ENCODE measurements around the gene BRPF3. TPM values are rescaled to one million over a fixed set of nuclear protein-coding genes. Genes with fewer than 3 reads are reported as not detected.
"Not testable (repeated sequence)": the region's sequence is repeated elsewhere in the genome, so short reads cannot be mapped to it uniquely, and the experiment has no call there.

BRPF3 gene
- total RNA-seq, 2 experiments from 2014 or later, result 19.3 to 20.4 TPM

DNA sequence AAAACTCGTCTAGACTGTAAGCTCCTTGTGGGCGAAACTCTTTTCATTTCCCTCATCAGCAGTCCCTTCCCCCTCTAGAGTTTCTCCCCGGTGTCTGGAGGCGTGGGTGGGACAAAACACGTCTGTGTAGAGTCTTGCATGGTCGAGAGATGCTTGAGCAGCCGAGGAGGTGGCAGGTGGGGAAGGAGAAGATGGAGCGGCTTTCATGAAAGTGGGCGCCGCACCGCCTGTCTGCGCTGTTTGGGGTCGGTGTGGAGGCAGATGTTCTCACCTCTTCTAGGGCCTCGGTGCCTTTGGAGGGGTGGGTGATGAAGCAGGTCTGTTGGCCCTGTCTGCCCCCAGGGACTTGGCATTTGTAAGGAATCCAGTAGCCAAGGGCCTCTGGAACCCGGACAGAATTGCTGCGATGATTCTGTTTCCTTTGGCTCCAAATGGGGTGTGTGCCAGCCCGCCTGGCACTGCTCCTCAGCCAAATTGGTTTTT is 1.2 kb downstream of the BRPF3 start:
- POLR2A ChIA-PET, result interaction anchor here (0.5 to 1.4 kb wide), 4 partner anchors 67 to 282 kb away, joined by 5 to 13 read pairs (median 6); partner anchors contain the start of gene MAPK13

GRCh38 chr6:36198986-36199385 is 2.4 kb downstream of the BRPF3 start:
- CTCF ChIA-PET, result interaction anchor here (1.1 to 1.6 kb wide), 2 partner anchors 103 to 184 kb away, joined by 3 read pairs; no protein-coding TSS in a partner anchor
- POLR2A ChIA-PET, result interaction anchor here (0.6 kb wide), 1 partner anchor 802 kb away, joined by 11 read pairs; no protein-coding TSS in a partner anchor

More for the DNA sequence above, 1.2 kb downstream of the BRPF3 start:
- CTCF ChIA-PET, result interaction anchor here (1.1 to 1.5 kb wide), 2 partner anchors 13 to 183 kb away, joined by 3 read pairs; no protein-coding TSS in a partner anchor

- ChIA-PET POLR2A (no interaction called here), CTCF (interaction anchor here (1.5 to 1.6 kb wide), 2 partner anchors 77 to 102 kb away, joined by 3 to 5 read pairs; no protein-coding TSS in a partner anchor)
Observed at GRCh38 chr6:36200154-36200891, 3.8 kb downstream of the BRPF3 start.

DNA sequence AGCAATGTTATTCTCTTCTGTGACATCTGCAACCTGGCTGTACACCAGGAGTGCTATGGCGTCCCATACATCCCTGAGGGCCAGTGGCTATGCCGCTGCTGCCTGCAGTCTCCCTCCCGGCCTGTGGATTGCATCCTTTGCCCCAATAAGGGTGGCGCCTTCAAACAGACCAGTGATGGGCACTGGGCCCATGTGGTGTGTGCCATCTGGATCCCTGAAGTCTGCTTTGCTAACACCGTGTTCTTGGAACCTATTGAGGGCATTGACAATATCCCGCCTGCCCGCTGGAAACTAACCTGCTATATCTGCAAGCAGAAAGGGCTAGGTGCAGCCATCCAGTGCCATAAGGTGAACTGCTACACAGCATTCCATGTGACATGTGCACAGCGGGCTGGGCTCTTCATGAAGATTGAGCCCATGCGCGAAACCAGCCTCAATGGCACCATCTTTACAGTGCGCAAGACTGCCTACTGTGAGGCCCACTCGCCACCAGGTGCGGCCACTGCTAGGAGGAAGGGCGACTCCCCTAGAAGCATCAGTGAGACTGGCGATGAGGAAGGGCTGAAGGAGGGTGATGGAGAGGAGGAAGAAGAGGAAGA is 4.6 kb downstream of the BRPF3 start:
- POLR2A ChIA-PET, result no interaction called here
- CTCF ChIA-PET, result interaction anchor here (1.5 kb wide), 1 partner anchor 77 kb away, joined by 5 read pairs; no protein-coding TSS in a partner anchor

DNA sequence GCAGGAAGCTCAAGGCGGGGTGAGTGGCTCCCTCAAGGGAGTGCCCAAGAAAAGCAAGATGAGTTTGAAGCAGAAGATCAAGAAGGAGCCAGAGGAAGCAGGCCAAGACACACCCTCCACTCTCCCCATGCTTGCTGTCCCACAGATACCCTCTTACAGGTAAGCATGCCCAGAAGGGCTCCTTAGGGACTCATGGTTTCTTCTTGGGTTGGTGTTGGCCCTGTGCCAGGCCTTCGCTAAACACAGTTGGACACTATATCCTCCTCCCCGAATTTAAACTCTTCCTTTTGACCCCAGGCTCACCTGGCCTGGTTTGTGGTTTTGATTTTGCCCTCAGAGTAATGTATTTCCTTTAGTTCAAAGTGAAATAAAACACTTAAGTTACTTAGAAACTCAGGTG is 5.1 kb downstream of the BRPF3 start:
- CTCF ChIA-PET, result interaction anchor here (1.5 kb wide), 1 partner anchor 78 kb away, joined by 5 read pairs; no protein-coding TSS in a partner anchor
- POLR2A ChIA-PET, result no interaction called here

GRCh38 chr6:36202101-36202500 is 5.6 kb downstream of the BRPF3 start:
- CTCF ChIA-PET, result no interaction called here
- POLR2A ChIA-PET, result interaction anchor here (0.5 kb wide), 1 partner anchor 39 kb away, joined by 7 read pairs; no protein-coding TSS in a partner anchor

DNA sequence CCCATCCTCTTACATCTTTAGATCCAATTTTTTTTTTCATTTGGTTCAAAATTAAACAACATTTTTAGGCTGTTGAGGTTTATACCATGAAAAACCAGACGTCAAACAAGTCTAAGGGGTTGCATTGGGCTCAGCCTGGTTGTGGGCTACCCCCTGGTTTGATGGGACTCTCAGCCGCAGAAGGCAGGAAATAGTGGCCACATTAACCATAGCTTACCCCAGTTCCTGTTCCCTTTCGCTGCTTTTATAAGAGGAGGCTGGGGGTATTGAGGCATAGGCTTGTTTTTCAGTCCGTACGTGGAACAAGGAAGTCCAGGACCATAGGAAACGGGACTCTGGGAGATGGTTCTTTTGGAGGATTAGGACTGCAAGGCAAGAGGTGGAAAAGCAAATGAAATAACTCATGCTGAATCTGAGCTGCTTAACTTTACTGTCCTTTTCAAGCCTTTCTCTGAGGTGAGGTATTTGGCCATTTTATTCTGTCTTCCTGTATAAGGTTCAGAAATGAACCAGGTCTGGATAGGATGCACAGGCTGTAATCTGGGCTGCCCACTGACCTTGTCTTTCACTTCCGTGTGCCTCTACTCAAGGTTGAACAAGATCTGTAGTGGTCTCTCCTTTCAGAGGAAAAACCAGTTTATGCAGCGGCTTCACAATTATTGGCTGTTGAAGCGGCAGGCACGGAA is 7.7 kb downstream of the BRPF3 start:
- CTCF ChIA-PET, result interaction anchor here (0.9 to 1.3 kb wide), 2 partner anchors 12 to 99 kb away, joined by 3 to 4 read pairs; no protein-coding TSS in a partner anchor
- POLR2A ChIA-PET, result no interaction called here

- ChIA-PET CTCF (interaction anchor here (1.0 kb wide), 1 partner anchor 12 kb away, joined by 3 read pairs; no protein-coding TSS in a partner anchor), POLR2A (no interaction called here)
Observed at GRCh38 chr6:36207155-36207554, 10.6 kb downstream of the BRPF3 start.

GRCh38 chr6:36209606-36210005 is 13.1 kb downstream of the BRPF3 start:
- ChIA-PET CTCF (no interaction called here), POLR2A (no interaction called here)

- POLR2A ChIA-PET, result no interaction called here
- CTCF ChIA-PET, result no interaction called here
Observed at GRCh38 chr6:36210182-36210581, 13.6 kb downstream of the BRPF3 start.

- ChIA-PET POLR2A (no interaction called here), CTCF (interaction anchor here (1.3 kb wide), 1 partner anchor 13 kb away, joined by 3 read pairs; no protein-coding TSS in a partner anchor)
Observed at GRCh38 chr6:36210886-36211595, 14.5 kb downstream of the BRPF3 start.

DNA sequence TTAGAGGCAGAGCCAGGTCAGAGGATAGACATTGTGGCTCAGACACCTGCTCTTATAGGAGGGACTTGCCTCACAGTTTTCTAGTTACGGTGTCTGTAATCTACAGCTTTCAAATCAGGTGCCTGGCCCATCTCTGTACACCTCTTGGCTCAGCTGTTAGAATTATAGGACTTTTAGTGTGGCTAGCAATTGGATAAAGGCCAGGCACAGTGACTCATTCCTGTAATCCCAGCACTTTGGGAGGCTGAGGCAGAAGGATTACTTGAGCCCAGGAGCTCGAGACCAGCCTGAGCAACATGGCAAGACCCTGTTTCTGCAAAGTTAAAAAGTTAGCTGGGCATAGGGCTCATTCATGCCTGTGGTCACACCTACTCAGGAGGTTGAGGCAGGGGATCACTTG is 20.0 kb downstream of the BRPF3 start:
- ChIA-PET CTCF (interaction anchor here (1.7 kb wide), 1 partner anchor 13 kb away, joined by 4 read pairs; no protein-coding TSS in a partner anchor), POLR2A (no interaction called here)

DNA sequence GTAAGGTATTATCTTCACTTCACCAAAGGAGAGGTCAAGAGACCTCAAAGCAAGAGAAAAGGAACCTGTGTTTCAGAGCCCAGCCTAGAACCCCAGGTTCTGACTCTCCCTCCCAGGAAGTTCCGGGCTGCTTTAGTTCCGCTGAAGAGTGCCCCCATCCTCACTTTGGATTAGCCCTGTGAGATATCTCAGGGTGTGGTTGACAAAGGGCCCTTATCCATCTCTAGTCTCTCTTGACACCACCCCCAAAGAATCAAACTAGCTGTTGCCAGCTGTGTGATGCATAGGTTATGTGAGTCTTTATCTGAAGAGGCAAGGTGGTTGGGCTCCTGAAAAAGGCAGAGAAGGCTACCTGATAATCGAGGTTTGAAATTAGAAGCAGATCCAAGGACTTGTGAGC is 20.6 kb downstream of the BRPF3 start:
- POLR2A ChIA-PET, result no interaction called here

DNA sequence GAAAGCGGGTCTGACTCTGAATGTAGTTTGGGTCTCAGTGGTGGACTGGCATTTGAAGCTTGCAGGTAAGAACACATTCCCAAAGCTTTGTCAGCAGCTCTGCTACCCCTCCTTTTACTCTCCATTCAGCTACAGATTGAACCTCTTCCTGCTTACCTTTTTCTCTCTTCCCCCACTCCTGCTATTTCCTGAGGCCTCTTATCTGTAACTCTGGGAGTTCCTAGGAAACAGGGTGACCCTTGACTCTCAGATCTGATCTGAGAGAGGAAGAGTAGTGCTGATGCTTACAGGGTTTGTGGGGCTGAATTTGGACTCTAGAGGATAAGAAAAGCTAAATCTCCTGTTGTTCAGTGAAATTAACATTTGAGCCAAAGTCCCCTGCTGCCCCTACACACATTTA is 21.4 kb downstream of the BRPF3 start:
- POLR2A ChIA-PET, result no interaction called here
- CTCF ChIA-PET, result interaction anchor here (0.7 kb wide), 1 partner anchor 20 kb away, joined by 4 read pairs; no protein-coding TSS in a partner anchor

More for the DNA sequence above, 20.6 kb downstream of the BRPF3 start:
- CTCF ChIA-PET, result interaction anchor here (1.7 kb wide), 1 partner anchor 13 kb away, joined by 4 read pairs; no protein-coding TSS in a partner anchor

DNA sequence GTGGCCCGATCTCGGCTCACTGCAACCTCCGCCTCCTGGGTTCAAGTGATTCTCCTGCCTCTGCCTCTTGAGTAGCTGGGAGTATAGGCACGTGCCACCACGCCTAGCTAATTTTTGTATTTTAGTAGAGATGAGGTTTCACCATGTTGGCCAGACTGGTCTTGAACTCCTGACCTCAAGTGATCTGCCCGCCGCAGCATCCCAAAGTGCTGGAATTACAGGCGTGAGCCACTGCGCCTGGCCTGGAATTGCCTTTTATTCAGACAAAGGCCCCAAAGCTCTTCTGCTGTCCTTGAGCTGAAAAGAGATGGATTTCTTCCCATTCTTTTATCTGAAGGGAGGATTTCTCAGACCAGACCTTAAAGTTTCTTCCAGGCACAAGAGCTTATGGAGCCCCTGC is 22.0 kb downstream of the BRPF3 start:
- CTCF ChIA-PET, result interaction anchor here (0.7 kb wide), 1 partner anchor 19 kb away, joined by 4 read pairs; no protein-coding TSS in a partner anchor
- POLR2A ChIA-PET, result not testable (repeated sequence)

DNA sequence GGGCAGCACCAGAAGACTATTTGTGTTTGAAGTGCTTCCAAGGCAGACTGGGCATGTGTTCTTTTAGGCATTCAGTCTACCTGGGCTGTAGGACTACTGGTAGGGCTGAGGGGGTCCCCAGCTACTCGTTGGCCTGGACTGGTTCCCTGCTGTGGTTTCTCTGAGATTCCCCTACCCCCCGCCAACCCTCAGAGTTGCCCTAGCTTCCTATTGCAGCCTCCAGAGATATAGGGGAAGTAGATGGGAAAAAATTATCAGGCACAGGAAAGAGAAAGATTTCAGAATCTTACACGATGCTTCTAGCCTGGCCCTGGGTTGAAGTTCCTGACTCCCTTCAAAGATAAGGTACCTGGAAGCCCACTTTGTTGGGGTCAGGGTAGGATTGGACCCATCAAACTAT is 22.5 kb downstream of the BRPF3 start:
- CTCF ChIA-PET, result no interaction called here
- POLR2A ChIA-PET, result no interaction called here

DNA sequence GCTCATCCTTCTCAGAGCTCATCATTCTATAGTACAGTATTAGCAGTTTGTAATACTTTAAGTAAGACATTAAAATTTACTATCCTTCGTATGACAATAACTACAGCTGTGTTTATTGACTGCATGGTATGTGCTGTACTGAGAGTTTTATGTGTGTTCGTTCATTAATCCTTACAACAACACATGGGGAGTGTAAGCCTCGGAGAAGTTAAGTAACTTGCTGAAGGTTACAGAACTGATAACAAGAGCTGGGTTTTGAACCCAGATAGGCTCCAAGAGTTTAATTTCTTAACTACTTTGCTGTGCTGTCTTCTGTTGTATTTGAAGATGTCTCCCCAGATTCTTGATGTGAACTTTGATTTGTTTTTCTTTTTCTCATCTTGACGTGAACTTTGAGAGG is 23.7 kb downstream of the BRPF3 start:
- CTCF ChIA-PET, result no interaction called here

GRCh38 chr6:36221674-36222073 is 25.1 kb downstream of the BRPF3 start:
- ChIA-PET CTCF (interaction anchor here (0.7 kb wide), 1 partner anchor 13 kb away, joined by 3 read pairs; no protein-coding TSS in a partner anchor), POLR2A (no interaction called here)

More for the DNA sequence above, 23.7 kb downstream of the BRPF3 start:
- POLR2A ChIA-PET, result no interaction called here

DNA sequence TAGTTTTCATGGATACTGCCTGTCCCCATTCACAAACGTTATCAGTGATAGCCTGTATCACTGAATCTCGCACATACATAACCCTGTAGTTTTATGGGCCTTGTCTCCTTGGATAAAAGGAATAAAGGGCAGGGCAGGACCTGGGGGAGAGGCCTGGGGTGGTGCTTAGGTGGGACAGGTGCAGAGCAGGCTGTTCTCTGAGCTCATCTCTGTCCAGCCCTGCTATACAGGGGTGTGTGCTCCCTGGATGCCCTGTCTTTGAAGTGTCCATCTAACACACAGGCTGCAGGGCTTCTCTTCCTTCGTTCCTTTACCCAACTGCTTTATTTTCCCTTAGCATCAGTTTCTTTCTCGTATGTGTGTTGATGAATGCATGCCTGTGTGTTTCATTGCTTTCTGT is 26.4 kb downstream of the BRPF3 start:
- CTCF ChIA-PET, result no interaction called here
- POLR2A ChIA-PET, result no interaction called here
